ENCODE results near the gene WDR59. TPM values are rescaled to one million over a fixed set of nuclear protein-coding genes. Genes with fewer than 3 reads are reported as not detected.

Gene WDR59
- polyA plus RNA-seq, 3 donors, result 6.7 to 44.4 (median 7.8) TPM

DNA sequence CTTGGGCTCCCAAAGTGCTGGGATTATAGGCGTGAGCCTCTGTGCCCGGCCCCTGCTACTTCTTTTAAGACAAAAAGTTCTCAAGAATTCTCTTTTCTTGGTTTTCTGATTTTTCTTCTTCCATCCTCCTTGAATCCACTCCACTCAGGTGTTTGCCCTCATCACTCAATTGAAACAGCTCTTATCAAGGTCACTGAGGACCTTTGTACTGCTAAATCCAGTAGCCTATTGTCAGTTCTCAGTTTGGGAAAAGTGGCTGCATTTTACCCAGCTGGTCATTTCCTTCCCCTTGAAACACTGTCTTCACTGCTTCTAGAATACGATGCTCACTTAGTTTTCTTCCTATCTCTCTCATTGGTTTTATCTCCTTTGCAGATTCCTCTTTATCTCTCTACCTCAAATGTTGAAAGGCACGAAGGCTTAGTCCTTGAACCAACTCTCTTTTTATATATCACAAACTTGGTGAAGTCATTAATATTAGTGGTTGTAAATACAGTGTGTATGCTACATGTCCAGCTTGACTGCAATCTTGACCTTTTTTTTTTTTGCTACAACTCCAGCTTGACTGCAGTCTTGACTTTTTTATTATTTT lies 43.7 kb upstream of the WDR59 start:
- H4K20me1 ChIP-seq (ENCODE audit: insufficient read depth, low read length), result no peaks in the 10 kb centered on the region
- 100% methylated on average over 2 of the region's 4 CpGs for WGBS (ENCODE audit: insufficient coverage)
- no peaks in the 10 kb centered on the region for H3K9me3 ChIP-seq (replicated peaks in 1 of 2; ENCODE audit: control insufficient read depth in 1 of 2, insufficient read depth in 1 of 2, low read length in 2 of 2)
- no peak overlapping the region for H3K27ac ChIP-seq (ENCODE audit: low read depth in 1 of 2, low read length in 2 of 2)
- no peak overlapping the region for H3K4me2 ChIP-seq (replicated peaks; ENCODE audit: extremely low read depth, low read length, poor library complexity, severe bottlenecking)
- Mint-ChIP-seq H3K27me3 (ENCODE audit: low read depth in 3 of 3) (peaks cover 0 to 2% (median 0%) of the 10 kb centered on the region in 3 donors), H3K36me3 (no peaks in the 10 kb centered on the region), H3K4me3 (no peak overlapping the region), H3K9me3 (no peaks in the 10 kb centered on the region), H3K27ac (no peak overlapping the region), H3K4me1 (peaks cover 26% of the 10 kb centered on the region)
- peaks cover 23 to 26% of the 10 kb centered on the region in 2 donors for H3K4me1 ChIP-seq (ENCODE audit: control insufficient read depth in 1 of 2, insufficient read depth in 2 of 2, low read length in 2 of 2)
- no peak overlapping the region for H3K9ac ChIP-seq (ENCODE audit: insufficient read depth, low read length, poor library complexity, severe bottlenecking)
- H3K4me3 ChIP-seq (replicated peaks in 1 of 3; ENCODE audit: low read depth in 2 of 3, low read length in 3 of 3), result no peak overlapping the region
- H3K36me3 ChIP-seq (replicated peaks in 1 of 2; ENCODE audit: control insufficient read depth in 1 of 2, insufficient read depth in 2 of 2, low read length in 2 of 2), result no peaks in the 10 kb centered on the region
- peaks cover 70% of the 10 kb centered on the region for H3K79me2 ChIP-seq (ENCODE audit: insufficient read depth, low read length)
- no peak overlapping the region for H2AFZ ChIP-seq (ENCODE audit: insufficient read depth, low read depth, low read length, poor library complexity, severe bottlenecking)
- no peak for TF ChIP-seq CTCF (IDR thresholded peaks at IDR 0.05)
- intact Hi-C loops (cut with micrococcal nuclease), result loop anchor here in 1 of 2 donors (5.0 kb wide), 1 partner anchor 34 kb away; no protein-coding TSS in a partner anchor
- no peaks in the 10 kb centered on the region for H3K27me3 ChIP-seq (ENCODE audit: control insufficient read depth in 2 of 2, insufficient read depth in 2 of 2, low read length in 2 of 2)
- no peak for DNase-seq

- Histone ChIP-seq H3K27me3 (ENCODE audit: control insufficient read depth in 2 of 2, insufficient read depth in 2 of 2, low read length in 2 of 2) (no peaks in the 10 kb centered on the region), H3K27ac (ENCODE audit: low read depth in 1 of 2, low read length in 2 of 2) (no peak overlapping the region), H3K79me2 (ENCODE audit: insufficient read depth, low read length) (peaks cover 72% of the 10 kb centered on the region), H3K9me3 (replicated peaks in 1 of 2; ENCODE audit: control insufficient read depth in 1 of 2, insufficient read depth in 1 of 2, low read length in 2 of 2) (no peaks in the 10 kb centered on the region), H3K4me3 (replicated peaks in 1 of 3; ENCODE audit: low read depth in 2 of 3, low read length in 3 of 3) (no peak overlapping the region), H3K4me2 (replicated peaks; ENCODE audit: extremely low read depth, low read length, poor library complexity, severe bottlenecking) (no peak overlapping the region), H4K20me1 (ENCODE audit: insufficient read depth, low read length) (no peaks in the 10 kb centered on the region), H3K4me1 (ENCODE audit: control insufficient read depth in 1 of 2, insufficient read depth in 2 of 2, low read length in 2 of 2) (peaks cover 23 to 28% of the 10 kb centered on the region in 2 donors), H3K36me3 (replicated peaks in 1 of 2; ENCODE audit: control insufficient read depth in 1 of 2, insufficient read depth in 2 of 2, low read length in 2 of 2) (no peaks in the 10 kb centered on the region), H3K9ac (ENCODE audit: insufficient read depth, low read length, poor library complexity, severe bottlenecking) (no peak overlapping the region), H2AFZ (ENCODE audit: insufficient read depth, low read depth, low read length, poor library complexity, severe bottlenecking) (no peak overlapping the region)
- DNase-seq, result no peak
- peaks cover 0 to 2% (median 0%) of the 10 kb centered on the region in 3 donors for H3K27me3 Mint-ChIP-seq (ENCODE audit: low read depth in 3 of 3)
- H3K4me1 Mint-ChIP-seq, result peaks cover 28% of the 10 kb centered on the region
- 94% methylated on average over 3 of the region's 6 CpGs for WGBS (ENCODE audit: insufficient coverage)
- no peaks in the 10 kb centered on the region for H3K9me3 Mint-ChIP-seq
- no peaks in the 10 kb centered on the region for H3K36me3 Mint-ChIP-seq
- TF ChIP-seq CTCF (IDR thresholded peaks at IDR 0.05), result no peak
- H3K27ac Mint-ChIP-seq, result no peak overlapping the region
- H3K4me3 Mint-ChIP-seq, result no peak overlapping the region
- intact Hi-C loops (cut with micrococcal nuclease), result loop anchor here in 1 of 2 donors (5.0 kb wide), 1 partner anchor 35 kb away; no protein-coding TSS in a partner anchor
Measured at GRCh38 chr16:75027520-75028300, 42.8 kb upstream of the WDR59 start.
